AG09309 (cell line): ENCODE results near the gene RIT2.

Experiments used
- DNase-seq: peaks from one replicate; pipeline ENCODE4 v3.0.0-alpha.2; 2010; ENCODE audit warnings: low read depth
- H3K4me3 ChIP-seq: 2 replicates; pipeline ENCODE4 v1.5.1; 2011; ENCODE audit warnings: mild to moderate bottlenecking, low read depth, low read length, moderate library complexity; ENCODE audit not compliant: control insufficient read depth
- TF ChIP-seq, protein P1 (sequence below): IDR thresholded peaks from 2 replicates; pipeline ENCODE4 v1.5.1; 2011; ENCODE audit warnings: mild to moderate bottlenecking, low read depth, low read length, inconsistent platforms; ENCODE audit not compliant: insufficient read depth, control insufficient read depth; ENCODE audit errors: missing control alignments

RIT2 gene

DNA sequence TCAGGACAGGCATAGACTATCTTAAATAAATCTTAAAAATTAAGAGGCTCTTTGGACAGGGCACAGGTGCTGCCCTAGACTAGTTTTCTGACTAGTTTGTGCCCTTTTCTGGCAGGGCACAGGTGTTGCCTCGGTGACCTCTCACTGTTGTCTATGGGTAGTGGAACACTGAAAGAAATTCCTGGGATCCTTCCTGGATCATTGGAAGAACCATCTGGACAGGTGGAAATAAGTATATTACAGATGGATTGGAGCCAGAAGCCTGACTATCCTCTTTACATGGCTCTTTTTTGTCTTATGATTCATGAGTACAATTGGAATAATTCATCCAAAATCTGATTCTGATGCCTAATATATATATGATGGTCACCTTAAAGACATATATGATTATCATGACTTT is 286.6 kb downstream of the RIT2 start:
- no peak for DNase-seq
- TF ChIP-seq, protein P1, sequence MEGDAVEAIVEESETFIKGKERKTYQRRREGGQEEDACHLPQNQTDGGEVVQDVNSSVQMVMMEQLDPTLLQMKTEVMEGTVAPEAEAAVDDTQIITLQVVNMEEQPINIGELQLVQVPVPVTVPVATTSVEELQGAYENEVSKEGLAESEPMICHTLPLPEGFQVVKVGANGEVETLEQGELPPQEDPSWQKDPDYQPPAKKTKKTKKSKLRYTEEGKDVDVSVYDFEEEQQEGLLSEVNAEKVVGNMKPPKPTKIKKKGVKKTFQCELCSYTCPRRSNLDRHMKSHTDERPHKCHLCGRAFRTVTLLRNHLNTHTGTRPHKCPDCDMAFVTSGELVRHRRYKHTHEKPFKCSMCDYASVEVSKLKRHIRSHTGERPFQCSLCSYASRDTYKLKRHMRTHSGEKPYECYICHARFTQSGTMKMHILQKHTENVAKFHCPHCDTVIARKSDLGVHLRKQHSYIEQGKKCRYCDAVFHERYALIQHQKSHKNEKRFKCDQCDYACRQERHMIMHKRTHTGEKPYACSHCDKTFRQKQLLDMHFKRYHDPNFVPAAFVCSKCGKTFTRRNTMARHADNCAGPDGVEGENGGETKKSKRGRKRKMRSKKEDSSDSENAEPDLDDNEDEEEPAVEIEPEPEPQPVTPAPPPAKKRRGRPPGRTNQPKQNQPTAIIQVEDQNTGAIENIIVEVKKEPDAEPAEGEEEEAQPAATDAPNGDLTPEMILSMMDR, result no peak
- no peak overlapping the region for H3K4me3 ChIP-seq

DNA sequence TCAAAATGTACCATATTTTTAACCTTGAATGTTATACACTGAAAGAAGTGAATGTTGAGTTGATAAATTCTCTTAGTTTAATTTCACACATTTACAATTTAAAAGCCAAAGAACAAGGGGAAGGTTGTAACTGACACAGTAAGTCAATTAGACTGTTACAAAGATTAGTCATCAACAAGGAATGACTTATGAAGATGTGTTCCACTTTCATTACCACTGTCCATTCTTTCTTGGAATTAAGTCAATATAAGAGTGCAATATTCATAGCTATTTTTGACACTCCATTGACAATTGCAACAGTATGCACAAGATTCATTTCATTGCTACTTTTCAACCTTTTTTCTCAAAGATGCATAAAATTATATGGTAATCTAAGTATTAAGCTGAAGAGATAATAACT is 291.3 kb downstream of the RIT2 start:
- no peak overlapping the region for H3K4me3 ChIP-seq
- DNase-seq, result no peak
- TF ChIP-seq, protein P1, result no peak

DNA sequence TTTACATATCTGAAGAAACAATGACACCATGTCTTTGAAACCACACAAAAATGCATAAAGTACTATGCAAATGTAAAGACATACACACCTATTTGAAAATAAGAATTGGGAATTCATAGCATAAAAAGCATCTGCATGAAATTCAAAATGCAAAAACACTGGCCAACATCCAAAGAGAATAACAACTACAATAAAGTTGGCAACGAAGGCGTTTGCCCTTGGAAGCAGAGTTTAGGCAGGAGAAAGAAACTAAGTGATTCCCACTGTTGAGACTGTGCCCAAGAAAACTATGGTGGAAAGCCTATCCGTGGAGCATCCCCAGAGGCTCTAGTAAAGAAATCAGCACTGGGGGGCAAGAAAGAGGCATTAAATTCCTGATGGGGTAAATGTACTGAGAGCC is 292.8 kb downstream of the RIT2 start:
- TF ChIP-seq, protein P1, result no peak
- no peak overlapping the region for H3K4me3 ChIP-seq
- no peak for DNase-seq

DNA sequence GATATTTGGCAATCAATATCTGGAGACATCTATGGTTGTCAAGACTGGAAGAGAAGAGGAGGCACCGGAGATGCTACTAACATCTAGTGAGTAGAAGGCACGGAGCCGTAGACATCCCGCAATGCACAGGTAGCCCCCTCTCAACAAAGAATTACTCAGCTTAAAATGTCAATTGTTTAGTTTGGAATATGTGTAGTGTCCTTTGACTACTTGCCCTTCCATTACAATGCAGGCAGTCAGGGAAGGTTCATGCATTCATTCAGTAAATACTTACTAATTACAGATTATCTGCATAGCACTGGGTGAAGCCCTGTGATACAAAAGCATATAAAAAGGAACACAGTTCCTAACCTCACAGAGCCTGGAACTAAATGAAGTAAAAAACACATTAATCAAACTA is 294.0 kb downstream of the RIT2 start:
- TF ChIP-seq, protein P1, result no peak
- DNase-seq, result no peak
- H3K4me3 ChIP-seq, result no peak overlapping the region

DNA sequence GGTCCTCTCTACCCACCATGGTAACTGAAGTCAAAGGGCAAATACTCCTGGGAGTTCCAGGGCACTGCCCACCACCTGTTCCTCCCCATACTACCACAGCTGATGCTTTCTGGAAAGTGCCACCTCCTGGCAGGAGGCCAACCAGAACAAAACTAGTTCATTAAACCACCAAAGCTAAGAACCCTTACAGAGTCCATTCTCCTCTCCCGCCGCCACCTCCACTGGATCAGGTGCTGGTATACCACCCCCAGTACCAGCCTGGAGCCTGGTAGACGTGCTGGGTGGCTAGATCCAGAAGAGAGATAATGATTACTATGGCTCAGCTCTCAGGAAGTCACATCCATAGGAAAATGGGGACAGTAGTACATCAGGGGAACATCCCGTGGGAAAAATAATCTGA is 300.9 kb downstream of the RIT2 start:
- H3K4me3 ChIP-seq, result no peak overlapping the region
- TF ChIP-seq, protein P1, result no peak
- no peak for DNase-seq

DNA sequence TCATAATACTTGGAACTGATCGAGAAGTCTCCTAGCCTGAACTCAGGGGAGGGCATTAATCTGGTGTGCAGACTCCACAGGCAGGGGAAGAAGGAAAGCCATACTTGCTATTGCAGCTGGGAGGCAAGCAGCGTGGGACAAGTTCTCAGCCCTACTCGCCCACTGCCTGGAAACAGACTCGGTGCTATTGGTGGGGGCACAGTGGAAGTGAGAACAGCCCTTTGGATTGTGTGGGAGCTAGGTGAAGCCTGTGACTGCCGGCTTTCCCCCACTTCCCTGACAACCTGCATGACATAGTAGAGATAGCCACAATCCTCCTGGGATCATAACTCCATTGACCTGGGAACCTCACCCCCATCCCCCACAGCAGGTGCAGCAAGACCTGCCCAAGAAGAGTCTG is 301.3 kb downstream of the RIT2 start:
- no peak overlapping the region for H3K4me3 ChIP-seq
- no peak for DNase-seq
- TF ChIP-seq, protein P1, result no peak

DNA sequence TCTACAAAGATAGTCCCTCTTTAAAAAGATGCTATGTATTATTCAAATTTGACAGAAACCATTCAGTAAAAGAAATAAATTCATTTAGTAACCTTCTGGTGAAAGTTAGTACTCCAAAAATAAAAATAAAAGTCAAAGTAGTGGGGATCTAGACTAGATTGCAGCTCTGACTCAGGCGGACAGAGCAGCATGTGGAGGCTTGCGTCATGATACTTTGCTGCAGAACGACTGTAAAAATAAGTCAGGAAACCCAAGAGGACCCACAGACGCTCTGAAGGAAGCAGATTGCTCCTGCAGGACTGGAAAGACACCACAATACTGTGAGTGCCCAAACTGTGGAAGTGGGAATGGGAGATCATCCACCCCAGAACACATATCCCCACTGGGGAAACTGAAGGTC is 301.9 kb downstream of the RIT2 start:
- no peak for DNase-seq

More for the DNA sequence above, 301.9 kb downstream of the RIT2 start:
- H3K4me3 ChIP-seq, result no peak overlapping the region
- TF ChIP-seq, protein P1, result no peak
